Activated naive CD4-positive, alpha-beta T cell treated with anti-CD3 and anti-CD28 coated beads, Interleukin-2, amount 50 U/mL, for 72 hours (primary cell): ENCODE measurements around the gene NTM. TPM values are rescaled to one million over a fixed set of nuclear protein-coding genes. Genes with fewer than 3 reads are reported as not detected.
"Not testable (repeated sequence)": the region's sequence is repeated elsewhere in the genome, so short reads cannot be mapped to it uniquely, and the experiment has no call there.

ENCODE experiments used
- ATAC-seq, 2 donors: fragments of 150-1000 bp; cut with Tn5 transposase; 2 replicates each; pipeline ENCODE4 v1.10.0; 2021; ENCODE audit warnings: mild to moderate bottlenecking in 2 of 2, moderate library complexity in 2 of 2
- DNase-seq, 2 donors: peaks; one replicate each; pipeline ENCODE4 v3.0.0; 2021 to 2022; ENCODE audit warnings: low spot score in 2 of 2
- H3K27ac Mint-ChIP-seq, 2 donors: one replicate each; pipeline ENCODE4 v1.8.0; 2022; ENCODE audit warnings: mild to moderate bottlenecking in 2 of 2, mixed read lengths in 2 of 2
- H3K36me3 Mint-ChIP-seq, 2 donors: one replicate each; pipeline ENCODE4 v1.8.0; 2022; ENCODE audit warnings: mixed read lengths in 2 of 2
- H3K9me3 Mint-ChIP-seq, 2 donors: one replicate each; pipeline ENCODE4 v1.8.0; 2022; ENCODE audit warnings: mixed read lengths in 2 of 2
- total RNA-seq, 2 donors: library from RNA; stranded (reverse); gene quantifications; one replicate each; pipeline ENCODE4 v1.2.3, GENCODE V29; 2022

Gene NTM
- total RNA-seq, 2 donors from 2014 or later: not detected

DNA sequence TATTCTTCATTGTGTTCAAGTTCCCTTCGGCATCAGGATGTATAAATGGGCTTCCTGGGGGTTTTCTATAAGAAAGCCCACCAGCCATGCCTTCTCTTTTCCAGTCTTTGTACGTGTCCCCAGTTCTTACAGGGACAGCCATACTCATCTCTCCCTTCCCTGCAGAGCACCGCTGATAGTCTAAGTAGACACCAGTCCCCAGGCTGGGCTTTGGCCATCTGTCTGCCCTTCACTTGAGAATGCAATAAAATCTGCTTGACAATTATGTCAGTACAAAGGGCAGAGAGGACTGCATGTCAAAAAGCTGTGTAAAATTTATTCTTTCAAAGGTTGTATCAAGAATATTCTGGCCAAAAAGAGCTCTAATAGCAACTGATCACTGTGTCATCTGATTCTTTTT is 27.3 kb downstream of the NTM start:
- Mint-ChIP-seq H3K9me3 (peaks cover 0 to 3% of the 10 kb centered on the region in 2 donors), H3K36me3 (no peaks in the 10 kb centered on the region), H3K27ac (no peak overlapping the region)
- ATAC-seq (no peak), DNase-seq (no peak)

- Mint-ChIP-seq H3K27ac (no peak overlapping the region), H3K36me3 (no peaks in the 10 kb centered on the region), H3K9me3 (no peaks in the 10 kb centered on the region)
- no peak for ATAC-seq
- DNase-seq: no peak
These were observed 31.6 kb downstream of the NTM start for GRCh38 chr11:131402040-131402439.

DNA sequence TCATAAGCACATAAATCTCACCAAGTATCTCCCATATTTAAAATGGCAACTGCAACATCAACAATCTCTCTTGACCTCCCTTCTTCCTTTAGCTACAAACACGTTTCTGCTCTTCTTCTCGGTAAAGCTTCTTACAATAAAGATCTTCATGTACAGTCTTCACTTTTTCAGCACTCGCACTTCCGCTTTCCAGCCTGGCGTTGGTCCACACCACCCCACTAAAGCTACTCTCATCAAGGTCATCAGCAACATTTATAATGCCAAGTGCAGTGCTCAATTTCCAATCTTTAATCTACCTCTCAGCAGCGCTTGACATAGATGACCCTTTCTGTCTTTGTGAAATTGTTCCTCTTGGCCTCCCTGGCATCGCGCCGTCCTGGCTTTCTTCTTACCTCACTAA is 33.6 kb downstream of the NTM start:
- ATAC-seq (no peak), DNase-seq (no peak)
- Mint-ChIP-seq H3K27ac (no peak overlapping the region), H3K36me3 (no peaks in the 10 kb centered on the region), H3K9me3 (no peaks in the 10 kb centered on the region)

GRCh38 chr11:131408025-131408640 is 37.7 kb downstream of the NTM start:
- Mint-ChIP-seq H3K9me3 (no peaks in the 10 kb centered on the region), H3K36me3 (no peaks in the 10 kb centered on the region), H3K27ac (no peak overlapping the region)
- DNase-seq (no peak), ATAC-seq (no peak)

- ATAC-seq (no peak), DNase-seq (no peak)
- Mint-ChIP-seq H3K36me3 (no peaks in the 10 kb centered on the region), H3K27ac (no peak overlapping the region), H3K9me3 (no peaks in the 10 kb centered on the region)
These were observed 38.9 kb downstream of the NTM start for GRCh38 chr11:131409345-131409744.

DNA sequence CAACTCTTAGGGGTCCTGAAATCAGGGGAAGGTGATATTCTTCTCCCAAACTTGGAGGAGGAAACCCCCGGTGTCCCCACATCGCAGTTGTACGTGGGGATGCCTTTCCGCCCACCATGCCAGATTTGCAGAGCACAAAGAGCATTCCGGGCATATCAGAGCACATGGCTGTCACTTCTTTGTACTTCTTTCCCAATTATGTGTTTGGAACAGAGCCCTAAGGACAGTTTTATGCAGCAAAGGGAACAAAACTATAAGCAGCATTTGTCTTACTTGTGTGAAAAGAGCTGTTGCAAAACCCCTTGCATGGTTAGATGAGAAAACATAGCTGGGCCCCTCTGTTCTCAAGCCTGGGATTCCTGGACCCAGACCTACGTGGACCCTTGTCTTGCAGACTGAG is 41.2 kb downstream of the NTM start:
- H3K27ac Mint-ChIP-seq: no peak overlapping the region
- DNase-seq (no peak), ATAC-seq (no peak)
- H3K36me3 Mint-ChIP-seq: no peaks in the 10 kb centered on the region
- H3K9me3 Mint-ChIP-seq: no peaks in the 10 kb centered on the region

GRCh38 chr11:131412061-131412460 is 41.6 kb downstream of the NTM start:
- ATAC-seq: no peak
- no peaks in the 10 kb centered on the region for H3K36me3 Mint-ChIP-seq
- no peak overlapping the region for H3K27ac Mint-ChIP-seq
- H3K9me3 Mint-ChIP-seq: no peaks in the 10 kb centered on the region
- DNase-seq: no peak

DNA sequence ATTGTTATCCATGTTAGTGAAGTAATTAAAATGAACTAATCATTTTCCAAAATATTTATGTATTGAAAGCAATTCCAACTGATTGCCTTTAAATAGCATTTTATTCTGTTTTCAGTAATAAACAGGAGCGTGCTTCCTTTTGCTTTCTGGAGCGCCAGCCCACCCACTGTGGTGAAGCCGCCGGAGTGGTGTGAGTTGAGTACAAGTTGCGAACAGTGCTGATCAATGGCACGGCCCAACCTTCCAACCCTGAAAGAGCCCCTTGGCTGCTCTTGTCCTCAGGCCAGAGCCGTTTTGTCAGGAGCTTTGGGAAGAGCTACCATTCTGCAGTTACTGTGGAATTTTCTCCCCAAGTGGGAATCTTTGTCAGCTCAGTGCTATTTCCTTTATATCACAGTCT is 42.8 kb downstream of the NTM start:
- Mint-ChIP-seq H3K9me3 (no peaks in the 10 kb centered on the region), H3K36me3 (no peaks in the 10 kb centered on the region), H3K27ac (no peak overlapping the region)
- no peak for ATAC-seq
- no peak for DNase-seq

DNA sequence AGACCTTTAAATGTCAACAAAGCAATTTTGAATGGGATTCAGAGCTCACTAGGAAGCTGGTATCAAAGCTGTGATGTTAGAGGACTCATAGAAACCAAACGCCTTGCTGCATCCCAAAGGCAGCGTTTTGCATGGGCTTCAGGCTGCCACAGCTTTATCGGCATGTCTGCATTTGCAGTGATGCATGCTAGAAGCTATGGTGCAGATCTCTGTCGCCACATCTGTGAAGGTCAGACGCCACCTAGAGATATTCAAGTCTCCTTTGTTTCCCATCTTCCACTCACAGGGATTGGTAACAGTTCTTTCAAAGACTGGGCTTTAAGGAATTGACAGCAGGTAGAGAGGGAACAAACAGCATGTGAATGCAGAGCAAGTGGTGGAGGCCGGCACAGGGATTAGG is 47.8 kb downstream of the NTM start:
- H3K9me3 Mint-ChIP-seq: peaks cover 5 to 6% of the 10 kb centered on the region in 2 donors

GRCh38 chr11:131421066-131421855 is 50.8 kb downstream of the NTM start:
- no peak for DNase-seq
- peaks cover 5 to 6% of the 10 kb centered on the region in 2 donors for H3K9me3 Mint-ChIP-seq
- no peak overlapping the region for H3K27ac Mint-ChIP-seq
- no peaks in the 10 kb centered on the region for H3K36me3 Mint-ChIP-seq
- no peak for ATAC-seq

More for the DNA sequence above, 47.8 kb downstream of the NTM start:
- H3K27ac Mint-ChIP-seq: no peak overlapping the region
- ATAC-seq: no peak
- no peaks in the 10 kb centered on the region for H3K36me3 Mint-ChIP-seq
- no peak for DNase-seq

- DNase-seq (no peak), ATAC-seq (no peak)
- Mint-ChIP-seq H3K36me3 (no peaks in the 10 kb centered on the region), H3K9me3 (peaks cover 5 to 6% of the 10 kb centered on the region in 2 donors), H3K27ac (no peak overlapping the region)
These were observed 51.6 kb downstream of the NTM start for GRCh38 chr11:131422029-131422428.

DNA sequence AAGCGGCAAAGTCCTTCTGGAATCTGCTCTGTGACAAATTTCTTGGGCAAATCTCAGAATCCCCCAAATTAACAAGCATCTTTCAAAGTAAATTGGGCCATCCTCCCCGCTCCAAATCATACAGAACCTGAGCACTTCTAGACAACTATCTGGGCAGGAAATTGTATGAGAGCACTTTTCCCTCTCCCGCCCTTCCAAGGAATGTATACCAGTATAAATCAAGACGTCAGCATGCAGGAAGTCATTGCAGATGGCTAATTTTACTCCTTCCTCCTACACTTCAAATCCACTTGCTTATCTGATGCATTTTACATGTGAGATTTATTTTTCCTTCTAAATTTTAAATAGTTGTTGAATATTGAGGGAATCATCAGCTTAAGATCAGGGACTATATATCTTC is 52.1 kb downstream of the NTM start:
- DNase-seq (no peak), ATAC-seq (no peak)
- Mint-ChIP-seq H3K27ac (no peak overlapping the region), H3K36me3 (no peaks in the 10 kb centered on the region), H3K9me3 (peaks cover 6% of the 10 kb centered on the region in 2 donors)

DNA sequence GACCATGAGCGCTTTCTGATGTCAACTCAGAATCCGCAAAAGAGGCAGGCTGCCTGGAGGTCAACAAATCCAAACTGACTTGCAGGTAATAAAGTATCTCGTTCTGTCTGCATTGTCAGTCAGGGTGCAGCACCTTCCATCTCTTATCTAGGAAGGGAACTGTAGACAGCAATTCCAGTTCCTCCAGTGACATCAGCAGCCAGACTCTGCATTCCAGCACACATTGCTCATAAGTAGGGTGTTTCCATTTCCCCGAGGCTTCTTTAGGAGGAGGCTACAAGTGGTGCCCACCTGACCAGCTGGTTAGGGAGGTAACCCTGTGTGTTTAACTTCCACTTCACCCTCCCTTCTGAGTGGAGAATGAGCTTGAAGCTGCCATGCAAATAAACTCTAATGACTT is 53.3 kb downstream of the NTM start:
- H3K36me3 Mint-ChIP-seq: no peaks in the 10 kb centered on the region
- ATAC-seq (no peak), DNase-seq (no peak)

DNA sequence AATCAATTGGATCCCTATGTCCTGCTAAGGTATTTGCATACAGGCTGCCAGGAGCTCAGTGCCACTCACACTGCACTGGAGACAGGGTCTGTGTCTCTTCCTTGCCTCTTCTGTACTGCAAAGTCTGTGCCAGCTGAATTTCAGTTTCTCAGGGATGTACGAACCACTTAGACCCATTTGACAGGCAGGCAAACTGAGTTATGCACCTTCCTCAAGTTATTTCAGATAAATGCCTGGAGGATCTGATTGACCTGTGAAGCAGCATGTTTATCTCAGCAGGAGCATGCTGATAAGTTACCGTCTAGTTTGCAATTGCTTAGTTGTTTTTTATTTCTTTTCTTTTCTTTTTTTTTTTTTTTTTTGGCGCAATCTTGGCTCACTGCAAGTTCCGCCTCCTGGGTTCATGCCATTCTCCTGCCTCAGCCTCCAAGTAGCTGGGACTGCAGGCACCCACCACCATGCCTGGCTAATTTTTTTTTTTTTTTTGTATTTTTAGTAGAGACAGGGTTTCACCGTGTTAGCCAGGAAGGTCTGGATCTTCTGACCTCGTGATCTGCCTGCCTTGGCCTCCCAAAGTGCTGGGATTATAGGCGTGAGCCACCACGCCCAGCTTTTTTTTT is 54.0 kb downstream of the NTM start:
- not testable (repeated sequence) for H3K36me3 Mint-ChIP-seq, DNase-seq, H3K27ac Mint-ChIP-seq, ATAC-seq
- H3K9me3 Mint-ChIP-seq: peaks cover 11 to 14% of the 10 kb centered on the region in 2 donors

More for the DNA sequence above, 53.3 kb downstream of the NTM start:
- no peak overlapping the region for H3K27ac Mint-ChIP-seq
- peaks cover 14 to 16% of the 10 kb centered on the region in 2 donors for H3K9me3 Mint-ChIP-seq

DNA sequence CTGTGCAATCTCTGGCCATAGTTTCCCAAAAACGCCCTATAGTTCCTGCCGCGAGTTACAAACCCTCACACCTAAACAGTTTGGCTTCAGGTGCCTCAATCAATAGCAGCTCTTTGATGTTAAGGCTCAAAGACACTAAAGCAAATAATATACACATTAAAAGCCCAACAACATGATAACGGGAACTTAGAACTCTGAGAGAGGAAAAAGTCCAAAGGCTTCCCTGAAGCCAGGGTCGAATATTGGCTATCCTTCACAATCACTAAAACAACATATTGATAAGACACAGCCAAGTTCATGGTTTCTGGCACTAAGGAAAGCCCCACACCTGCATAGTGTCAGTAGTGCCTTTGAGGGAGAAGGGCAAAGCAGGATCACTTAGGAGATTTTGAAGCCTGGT is 54.9 kb downstream of the NTM start:
- DNase-seq (no peak), ATAC-seq (no peak)
- H3K27ac Mint-ChIP-seq: no peak overlapping the region
- no peaks in the 10 kb centered on the region for H3K36me3 Mint-ChIP-seq
- peaks cover 10 to 11% of the 10 kb centered on the region in 2 donors for H3K9me3 Mint-ChIP-seq

GRCh38 chr11:131428853-131429252 is 58.4 kb downstream of the NTM start:
- Mint-ChIP-seq H3K9me3 (peaks cover 9 to 10% of the 10 kb centered on the region in 2 donors), H3K27ac (no peak overlapping the region), H3K36me3 (no peaks in the 10 kb centered on the region)
- no peak for ATAC-seq
- no peak for DNase-seq

- no peak for ATAC-seq
- Mint-ChIP-seq H3K9me3 (peaks cover 10 to 16% of the 10 kb centered on the region in 2 donors), H3K36me3 (no peaks in the 10 kb centered on the region), H3K27ac (no peak overlapping the region)
- DNase-seq: no peak
These were observed 60.2 kb downstream of the NTM start for GRCh38 chr11:131430473-131431208.
